HepG2 (cell line): Measurements from ENCODE around the gene CCN2. TPM values are rescaled to one million over a fixed set of nuclear protein-coding genes. Genes with fewer than 3 reads are reported as not detected.

Experiments used
- ATF1 ChIP-seq: IDR thresholded peaks from 2 replicates; pipeline ENCODE4 v1.6.1; 2016; ENCODE audit warnings: mild to moderate bottlenecking, control low read depth
- DR1 ChIP-seq: sonication (generic); formaldehyde crosslinking; IDR thresholded peaks from 2 replicates; pipeline ENCODE4 v1.8.0; 2021; ENCODE audit warnings: mild to moderate bottlenecking, missing genetic modification reagents, inconsistent platforms
- DRAP1 ChIP-seq: IDR thresholded peaks from 2 replicates; pipeline ENCODE4 v1.6.1; 2016; ENCODE audit warnings: missing genetic modification reagents, missing compliant biosample characterization
- E2F2 ChIP-seq: sonication (generic); formaldehyde crosslinking; IDR thresholded peaks from 2 replicates; pipeline ENCODE4 v1.4.0; 2020; ENCODE audit warnings: missing genetic modification reagents, borderline replicate concordance
- ELF1 ChIP-seq: sonication (generic); formaldehyde crosslinking; IDR thresholded peaks from 2 replicates; pipeline ENCODE4 v1.4.0; 2020; ENCODE audit warnings: missing genetic modification reagents
- HOXA5 ChIP-seq: sonication (generic); formaldehyde crosslinking; IDR thresholded peaks from 2 replicates; pipeline ENCODE4 v1.4.0; 2020; ENCODE audit warnings: missing genetic modification reagents
- KDM2A ChIP-seq: sonication (generic); formaldehyde crosslinking; IDR thresholded peaks from 2 replicates; pipeline ENCODE4 v1.4.0; 2020; ENCODE audit warnings: low read depth, missing genetic modification reagents, borderline replicate concordance
- MTA1 ChIP-seq: sonication (generic); formaldehyde crosslinking; IDR thresholded peaks from 2 replicates; pipeline ENCODE4 v1.4.0; 2020; ENCODE audit warnings: missing genetic modification reagents, mild to moderate bottlenecking, borderline replicate concordance
- POLR2AphosphoS2 ChIP-seq: IDR thresholded peaks from 2 replicates; pipeline ENCODE4 v1.6.1; 2011; ENCODE audit warnings: low read depth, low read length, improper control_type of control experiment
- PRDM4 ChIP-seq: sonication (generic); formaldehyde crosslinking; IDR thresholded peaks from 2 replicates; pipeline ENCODE4 v1.9.0; 2021; ENCODE audit warnings: missing genetic modification reagents, borderline replicate concordance
- REL ChIP-seq: sonication (generic); formaldehyde crosslinking; conservative IDR thresholded peaks from 2 replicates; pipeline ENCODE4 v1.8.0; 2022; ENCODE audit warnings: mild to moderate bottlenecking, missing genetic modification reagents, moderate library complexity
- SP1 ChIP-seq, 2 experiments: fragments of 450-650 bp in 1 of 2; sonication (generic) in 1 of 2; formaldehyde crosslinking in 1 of 2; IDR thresholded peaks; 2 replicates each; pipeline versions ENCODE4 v1.4.0 to v1.6.1; 2016 to 2020; ENCODE audit warnings: missing genetic modification reagents in 1 of 2
- TARDBP ChIP-seq: sonication (generic); formaldehyde crosslinking; IDR thresholded peaks from 2 replicates; pipeline ENCODE4 v1.8.0; 2022; ENCODE audit warnings: mild to moderate bottlenecking, missing genetic modification reagents
- ZNF570 ChIP-seq: sonication (generic); formaldehyde crosslinking; IDR thresholded peaks from 2 replicates; pipeline ENCODE4 v1.4.0; 2020; ENCODE audit warnings: mild to moderate bottlenecking, missing genetic modification reagents, borderline replicate concordance
- ZNF639 ChIP-seq: conservative IDR thresholded peaks from 2 replicates; pipeline ENCODE4 v1.6.1; 2018; ENCODE audit warnings: missing genetic modification reagents
- ZNF720 ChIP-seq: sonication (generic); formaldehyde crosslinking; IDR thresholded peaks from 2 replicates; pipeline ENCODE4 v1.4.0; 2020; ENCODE audit warnings: missing genetic modification reagents
- ZNF839 ChIP-seq: sonication (generic); formaldehyde crosslinking; IDR thresholded peaks from 2 replicates; pipeline ENCODE4 v1.4.0; 2020; ENCODE audit warnings: missing genetic modification reagents, mild to moderate bottlenecking, borderline replicate concordance
- polyA plus RNA-seq, 8 experiments: library from polyadenylated mRNA; depleted of rRNA in 3 of 8; stranded (reverse) in 7 of 8; unstranded in 1 of 8; fragments of >200 nt; fragmentation: Illumina TruSeq in 4 of 8; extraction: Trizol in 4 of 8; gene quantifications; 2 replicates each; pipeline versions ENCODE4 v1.2.1 to v1.2.3, GENCODE V29; 2011 to 2016; ENCODE audit warnings: low read depth in 4 of 8, missing spikeins in 1 of 8, mixed read lengths in 1 of 8; ENCODE audit not compliant: insufficient read depth in 1 of 8
- total RNA-seq, 5 experiments: library from RNA; depleted of rRNA; stranded (reverse); fragments of >200 nt; fragmentation: Illumina TruSeq; extraction: Trizol; gene quantifications; 2 replicates each; pipeline ENCODE4 v1.2.3, GENCODE V29; 2016; ENCODE audit warnings: low read depth in 1 of 5
- TF ChIP-seq, protein P1 (sequence below): sonication (generic); formaldehyde crosslinking; IDR thresholded peaks from 2 replicates; pipeline ENCODE4 v1.4.0; 2020; ENCODE audit warnings: missing genetic modification reagents, mild to moderate bottlenecking, borderline replicate concordance
- TF ChIP-seq, protein P2 (sequence below): sonication (generic); formaldehyde crosslinking; IDR thresholded peaks from 2 replicates; pipeline ENCODE4 v1.4.0; 2020; ENCODE audit warnings: missing genetic modification reagents, low read depth, mild to moderate bottlenecking, borderline replicate concordance

The CCN2 gene
- total and polyA plus RNA-seq, 2 of the 13 experiments (the other 11 are each of a cell fraction or from before 2014, with no cell fraction given) = 34.7 to 316 TPM

GRCh38 chr6:131937703-131938631 lies 13.2 kb downstream of the CCN2 start (continued):
- TF ChIP-seq ZNF639 (CRISPR knock-in tag) (no peak; the same call in 1 of the 2 replicates), ATF1 (CRISPR knock-in tag) (peak; percentile 43; the same call in 1 of the 2 replicates), PRDM4 (CRISPR knock-in tag) (no peak), ELF1 (CRISPR knock-in tag) (peak; percentile 63; the same call in 1 of the 2 replicates), MTA1 (no peak; the same call in 1 of the 2 replicates), E2F2 (CRISPR knock-in tag) (no peak), ZNF570 (CRISPR knock-in tag) (no peak), TARDBP (CRISPR knock-in tag) (peak; percentile 92), KDM2A (CRISPR knock-in tag) (peak; percentile 31; the same call in 1 of the 2 replicates), POLR2AphosphoS2 (no peak), HOXA5 (peak; percentile 68; the same call in 1 of the 2 replicates), DRAP1 (CRISPR knock-in tag) (peak; percentile 75), DR1 (no peak), SP1 (IDR thresholded peaks at IDR 0.05) (no peak), SP1 (CRISPR knock-in tag; IDR thresholded peaks at IDR 0.05) (peak; percentile 29; the same call in 1 of the 2 replicates), REL (CRISPR knock-in tag) (no peak), ZNF720 (CRISPR knock-in tag) (no peak), ZNF839 (no peak)
- TF ChIP-seq, protein P1, sequence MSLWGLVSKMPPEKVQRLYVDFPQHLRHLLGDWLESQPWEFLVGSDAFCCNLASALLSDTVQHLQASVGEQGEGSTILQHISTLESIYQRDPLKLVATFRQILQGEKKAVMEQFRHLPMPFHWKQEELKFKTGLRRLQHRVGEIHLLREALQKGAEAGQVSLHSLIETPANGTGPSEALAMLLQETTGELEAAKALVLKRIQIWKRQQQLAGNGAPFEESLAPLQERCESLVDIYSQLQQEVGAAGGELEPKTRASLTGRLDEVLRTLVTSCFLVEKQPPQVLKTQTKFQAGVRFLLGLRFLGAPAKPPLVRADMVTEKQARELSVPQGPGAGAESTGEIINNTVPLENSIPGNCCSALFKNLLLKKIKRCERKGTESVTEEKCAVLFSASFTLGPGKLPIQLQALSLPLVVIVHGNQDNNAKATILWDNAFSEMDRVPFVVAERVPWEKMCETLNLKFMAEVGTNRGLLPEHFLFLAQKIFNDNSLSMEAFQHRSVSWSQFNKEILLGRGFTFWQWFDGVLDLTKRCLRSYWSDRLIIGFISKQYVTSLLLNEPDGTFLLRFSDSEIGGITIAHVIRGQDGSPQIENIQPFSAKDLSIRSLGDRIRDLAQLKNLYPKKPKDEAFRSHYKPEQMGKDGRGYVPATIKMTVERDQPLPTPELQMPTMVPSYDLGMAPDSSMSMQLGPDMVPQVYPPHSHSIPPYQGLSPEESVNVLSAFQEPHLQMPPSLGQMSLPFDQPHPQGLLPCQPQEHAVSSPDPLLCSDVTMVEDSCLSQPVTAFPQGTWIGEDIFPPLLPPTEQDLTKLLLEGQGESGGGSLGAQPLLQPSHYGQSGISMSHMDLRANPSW (CRISPR knock-in tag) = peak; percentile 89
- TF ChIP-seq, protein P2, sequence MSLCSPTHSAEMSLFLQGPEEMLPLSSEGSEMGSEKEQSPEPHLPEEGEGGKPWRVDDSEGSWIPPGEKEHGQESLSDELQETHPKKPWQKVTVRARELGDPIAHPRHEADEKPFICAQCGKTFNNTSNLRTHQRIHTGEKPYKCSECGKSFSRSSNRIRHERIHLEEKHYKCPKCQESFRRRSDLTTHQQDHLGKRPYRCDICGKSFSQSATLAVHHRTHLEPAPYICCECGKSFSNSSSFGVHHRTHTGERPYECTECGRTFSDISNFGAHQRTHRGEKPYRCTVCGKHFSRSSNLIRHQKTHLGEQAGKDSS (CRISPR knock-in tag) = peak; percentile 91; the same call in 1 of the 2 replicates
